Endothelial cell of umbilical vein (primary cell): ENCODE data around the gene ARHGAP27. TPM values are rescaled to one million over a fixed set of nuclear protein-coding genes. Genes with fewer than 3 reads are reported as not detected.

ENCODE experiments used
- BruUV-seq: library from RNA; stranded (reverse); fragments of 400-500 nt; replicated peaks from 2 replicates; lab custom pipeline; 2021; lab: Mats Ljungman, UMichigan
- CTCF ChIA-PET: fragments of 300-600, 350-600 bp; sonication (Branson Sonifier 250); formaldehyde crosslinking; loops from one replicate; lab custom pipeline; 2021; ENCODE audit warnings: antibody characterized with exemption, inconsistent platforms; lab: Charles Lee
- POLR2A ChIA-PET: fragments of 300-600, 350-600 bp; sonication (Branson Sonifier 250); formaldehyde crosslinking; loops from one replicate; lab custom pipeline; 2021; ENCODE audit warnings: antibody characterized with exemption, inconsistent platforms; lab: Charles Lee
- DNase-seq: peaks from one replicate; pipeline ENCODE4 v3.0.0-alpha.2; 2011; ENCODE audit warnings: low read depth, low spot score
- FAIRE-seq: peaks from 2 replicates; lab custom pipeline; 2011; peaks lifted over from hg19 to GRCh38; lab: Jason Lieb, UNC
- H2AFZ ChIP-seq: 2 replicates; pipeline ENCODE4 v1.6.0; 2012; ENCODE audit warnings: low read depth, low read length, control low read depth, inconsistent platforms
- H3K27ac ChIP-seq: 2 replicates; pipeline ENCODE4 v1.5.1; 2011; ENCODE audit warnings: low read depth, mild to moderate bottlenecking, control low read depth, low read length, moderate library complexity; ENCODE audit not compliant: insufficient read depth
- H3K27me3 ChIP-seq, 2 experiments: 2 replicates each; pipeline versions ENCODE4 v1.6.0 to v1.6.1; 2011; ENCODE audit warnings: low read length in 2 of 2, mixed read lengths in 1 of 2; ENCODE audit not compliant: control insufficient read depth in 2 of 2, insufficient read depth in 2 of 2
- H3K36me3 ChIP-seq, 2 experiments: 2 replicates in 1 of 2; 3 replicates in 1 of 2; pipeline ENCODE4 v1.5.1; 2011; ENCODE audit warnings: low read length in 2 of 2, mild to moderate bottlenecking in 1 of 2, moderate library complexity in 1 of 2; ENCODE audit not compliant: control insufficient read depth in 2 of 2, insufficient read depth in 2 of 2; ENCODE audit errors: extremely low read depth in 1 of 2
- H3K4me1 ChIP-seq: 3 replicates; pipeline ENCODE4 v1.5.1; 2011; ENCODE audit warnings: mild to moderate bottlenecking, low read length; ENCODE audit not compliant: control insufficient read depth, insufficient read depth; ENCODE audit errors: extremely low read depth
- H3K4me2 ChIP-seq: 2 replicates; pipeline ENCODE4 v1.6.1; 2011; ENCODE audit warnings: low read length, control low read depth, mixed read lengths; ENCODE audit not compliant: insufficient read depth
- H3K4me3 ChIP-seq, 3 experiments: fragments of 200-600 bp in 1 of 3; sonication (generic), shearing (Covaris generic) in 1 of 3; replicated peaks in 1 of 3; 2 replicates each; pipeline ENCODE4 v1.5.1; 2011 to 2016; ENCODE audit warnings: control low read depth in 3 of 3, low read length in 3 of 3, mild to moderate bottlenecking in 2 of 3, inconsistent platforms in 1 of 3, low read depth in 1 of 3, moderate library complexity in 1 of 3; ENCODE audit not compliant: insufficient read depth in 1 of 3
- H3K79me2 ChIP-seq: 2 replicates; pipeline ENCODE4 v1.6.0; 2012; ENCODE audit warnings: low read length, inconsistent platforms; ENCODE audit not compliant: control insufficient read depth, insufficient read depth
- H3K9ac ChIP-seq: replicated peaks from 2 replicates; pipeline ENCODE3; 2011; ENCODE audit warnings: low read length, control low read depth; ENCODE audit not compliant: insufficient read depth; ENCODE audit errors: extremely low read depth
- H3K9me1 ChIP-seq: replicated peaks from 3 replicates; pipeline ENCODE4 v1.6.0; 2011; ENCODE audit warnings: mild to moderate bottlenecking, low read length; ENCODE audit not compliant: control insufficient read depth, insufficient read depth; ENCODE audit errors: extremely low read depth
- H3K9me3 ChIP-seq: replicated peaks from 2 replicates; pipeline ENCODE4 v1.5.1; 2012; ENCODE audit warnings: low read length, inconsistent platforms; ENCODE audit not compliant: control insufficient read depth, insufficient read depth
- H4K20me1 ChIP-seq: replicated peaks from 2 replicates; pipeline ENCODE3; 2011; ENCODE audit warnings: mild to moderate bottlenecking, low read length; ENCODE audit not compliant: control insufficient read depth, insufficient read depth; ENCODE audit errors: extremely low read depth
- CTCF ChIP-seq, 2 donors: IDR thresholded peaks; 1 replicate in 1 of 2; 2 replicates in 1 of 2; pipeline ENCODE4 v1.5.1; 2011; ENCODE audit warnings: low read length in 2 of 2, mild to moderate bottlenecking in 2 of 2, moderate library complexity in 2 of 2, control low read depth in 1 of 2, inconsistent platforms in 1 of 2, low read depth in 1 of 2; ENCODE audit not compliant: insufficient read depth in 1 of 2; ENCODE audit errors: extremely low read depth in 1 of 2
- FOS ChIP-seq: IDR thresholded peaks from 2 replicates; pipeline ENCODE4 v1.6.1; 2011; ENCODE audit warnings: mild to moderate bottlenecking, low read length, moderate library complexity, borderline replicate concordance; ENCODE audit not compliant: insufficient read depth
- GATA2 ChIP-seq: IDR thresholded peaks from 2 replicates; pipeline ENCODE4 v1.7.0; 2011; ENCODE audit warnings: low read depth, mild to moderate bottlenecking, moderate library complexity, mixed read lengths, low read length; ENCODE audit not compliant: insufficient read length, insufficient read depth
- MAX ChIP-seq: IDR thresholded peaks from 2 replicates; pipeline ENCODE4 v1.6.1; 2011; ENCODE audit not compliant: insufficient read depth, insufficient read length
- MYC ChIP-seq: IDR thresholded peaks from one replicate; pipeline ENCODE4 v1.6.1; 2011; ENCODE audit warnings: mild to moderate bottlenecking, low read depth, low read length
- POLR2A ChIP-seq: IDR thresholded peaks from 2 replicates; pipeline ENCODE4 v1.6.1; 2012; ENCODE audit warnings: low read depth, mild to moderate bottlenecking, control low read depth, low read length
- dilution Hi-C: fragments of 300-500 bp; cut with MboI; formaldehyde crosslinking; loops from one replicate; pipeline ENCODE4 v1.15.0; 2019; ENCODE audit warnings: low sequenced_read_pairs; ENCODE audit not compliant: extremely low pct_ligation_motif_present
- intact Hi-C: fragments of 100-400 bp; cut with micrococcal nuclease; formaldehyde crosslinking; loops from one replicate; pipeline ENCODE4 v1.10.0; 2022
- polyA plus RNA-seq, 4 experiments: library from polyadenylated mRNA; depleted of rRNA in 3 of 4; stranded (reverse) in 3 of 4; unstranded in 1 of 4; fragments of >200 nt; gene quantifications; 2 replicates each; pipeline versions ENCODE4 v1.2.1 to v1.2.3, GENCODE V29; 2011 to 2012; ENCODE audit warnings: missing spikeins in 1 of 4
- total RNA-seq: library from RNA; stranded (reverse); gene quantifications from 2 replicates; pipeline ENCODE4 v1.2.3, GENCODE V29; 2021

ARHGAP27 gene
- total and polyA plus RNA-seq, 2 donors (not counting 3 experiments of a cell fraction or from before 2014, with no cell fraction given): 21.0 to 47.0 TPM

- ChIA-PET POLR2A (no interaction called here), CTCF (interaction anchor here (1.5 to 7.9 kb wide), 3 partner anchors 62 to 99 kb away, joined by 3 to 67 read pairs (median 6); no protein-coding TSS in a partner anchor)
- H3K4me3 ChIP-seq: no peak overlapping the region
- H2AFZ ChIP-seq: no peak overlapping the region
- dilution Hi-C loops: no loop called here
- FAIRE-seq: no peak
- no peak overlapping the region for H3K9ac ChIP-seq
- H3K27me3 ChIP-seq: no peaks in the 10 kb centered on the region
- H3K4me1 ChIP-seq: peaks cover 11% of the 10 kb centered on the region
- intact Hi-C loops: loop anchor here (10.0 kb wide), 1 partner anchor 232 kb away; the partner anchor contains the start of gene HEXIM1
- no peak overlapping the region for H3K27ac ChIP-seq
- no peaks in the 10 kb centered on the region for H4K20me1 ChIP-seq
- no peaks in the 10 kb centered on the region for H3K79me2 ChIP-seq
- DNase-seq: no peak
- H3K9me3 ChIP-seq: no peaks in the 10 kb centered on the region
- no TSS peak for BruUV-seq
- no peak overlapping the region for H3K4me2 ChIP-seq
- TF ChIP-seq FOS: no peak
- no peak for TF ChIP-seq CTCF (IDR thresholded peaks at IDR 0.05; ENCODE audit: extremely low read depth in 1 of 2, insufficient read depth in 1 of 2, low read depth in 1 of 2, low read length in 2 of 2)
- no peak for TF ChIP-seq MYC
- no peak for TF ChIP-seq MAX
- TF ChIP-seq POLR2A: no peak
- TF ChIP-seq GATA2: no peak
- no peaks in the 10 kb centered on the region for H3K36me3 ChIP-seq
- H3K9me1 ChIP-seq: no peaks in the 10 kb centered on the region
Measured at GRCh38 chr17:45376171-45377005, 56.3 kb downstream of the ARHGAP27 start.
